Caco-2 (cell line): ENCODE results near the gene TMEM222. TPM values are rescaled to one million over a fixed set of nuclear protein-coding genes. Genes with fewer than 3 reads are reported as not detected.

Experiments
- BruUV-seq: library from RNA; stranded (reverse); fragments of 400-500 nt; replicated peaks from 2 replicates; lab custom pipeline; 2021; lab: Mats Ljungman, UMichigan
- CTCF ChIA-PET: fragments of 300-600 bp; sonication (Branson Sonifier 250); formaldehyde crosslinking; loops from one replicate; lab custom pipeline; 2022; ENCODE audit warnings: antibody characterized with exemption; lab: Charles Lee
- POLR2A ChIA-PET: fragments of 300-600 bp; sonication (Branson Sonifier 250); formaldehyde crosslinking; loops from one replicate; lab custom pipeline; 2022; ENCODE audit warnings: antibody characterized with exemption; lab: Charles Lee
- DNase-seq, 2 experiments: peaks; one replicate each; pipeline versions ENCODE4 v3.0.0 to v3.0.0-alpha.2; 2020 to 2022
- H3K27me3 ChIP-seq: replicated peaks from 2 replicates; pipeline ENCODE4 v1.6.0; 2011; ENCODE audit warnings: low read length; ENCODE audit not compliant: control insufficient read depth, insufficient read depth
- H3K36me3 ChIP-seq: 2 replicates; pipeline ENCODE4 v1.5.1; 2011; ENCODE audit warnings: low read length; ENCODE audit not compliant: control insufficient read depth, insufficient read depth
- H3K4me1 ChIP-seq: fragments of 250-450 bp; sonication (Bioruptor Pico); 2 replicates; pipeline ENCODE4 v1.5.1; 2020; ENCODE audit warnings: mild to moderate bottlenecking
- H3K4me3 ChIP-seq: 2 replicates; pipeline ENCODE4 v1.5.1; 2011; ENCODE audit warnings: low read depth, mild to moderate bottlenecking, control low read depth, low read length
- H3K9me3 ChIP-seq: fragments of 250-450 bp; sonication (Bioruptor Pico); 2 replicates; pipeline ENCODE4 v1.5.1; 2020; ENCODE audit warnings: mild to moderate bottlenecking, moderate library complexity
- H3K27ac Mint-ChIP-seq: one replicate; pipeline ENCODE4 v1.8.0; 2022; ENCODE audit warnings: mixed read lengths; ENCODE audit not compliant: unreplicated experiment
- H3K27me3 Mint-ChIP-seq: one replicate; pipeline ENCODE4 v1.8.0; 2022; ENCODE audit warnings: mixed read lengths; ENCODE audit not compliant: insufficient read depth, unreplicated experiment
- H3K36me3 Mint-ChIP-seq: one replicate; pipeline ENCODE4 v1.8.0; 2022; ENCODE audit warnings: mild to moderate bottlenecking, mixed read lengths; ENCODE audit not compliant: insufficient read depth, unreplicated experiment
- H3K4me1 Mint-ChIP-seq: one replicate; pipeline ENCODE4 v1.8.0; 2022; ENCODE audit warnings: low read depth, mixed read lengths; ENCODE audit not compliant: unreplicated experiment
- H3K4me3 Mint-ChIP-seq: one replicate; pipeline ENCODE4 v1.8.0; 2022; ENCODE audit warnings: mild to moderate bottlenecking, moderate library complexity, mixed read lengths; ENCODE audit not compliant: unreplicated experiment
- H3K9me3 Mint-ChIP-seq: one replicate; pipeline ENCODE4 v1.8.0; 2022; ENCODE audit warnings: mixed read lengths; ENCODE audit not compliant: unreplicated experiment
- CTCF ChIP-seq, 2 experiments: fragments of 200-600 bp in 1 of 2; IDR thresholded peaks; 1 replicate in 1 of 2; 2 replicates in 1 of 2; pipeline versions ENCODE4 v1.5.1 to v1.8.0; 2011 to 2022; ENCODE audit warnings: antibody characterized with exemption in 1 of 2, control low read depth in 1 of 2, inconsistent platforms in 1 of 2, low read depth in 1 of 2, low read length in 1 of 2, mild to moderate bottlenecking in 1 of 2, moderate library complexity in 1 of 2; ENCODE audit not compliant: insufficient read depth in 1 of 2, severe bottlenecking in 1 of 2, unreplicated experiment in 1 of 2
- intact Hi-C: fragments of 100-400 bp; cut with micrococcal nuclease; formaldehyde crosslinking; loops from one replicate; pipeline ENCODE4 v1.10.0; 2022; ENCODE audit not compliant: unreplicated experiment
- total RNA-seq: library from RNA; stranded (reverse); gene quantifications from 2 replicates; pipeline ENCODE4 v1.2.3, GENCODE V29; 2022

Gene TMEM222
- total RNA-seq, 1 experiment from 2014 or later, result 32.3 TPM

- Histone ChIP-seq H3K4me1 (peaks cover 11% of the 10 kb centered on the region), H3K9me3 (no peaks in the 10 kb centered on the region), H3K36me3 (no peaks in the 10 kb centered on the region), H3K27me3 (no peaks in the 10 kb centered on the region), H3K4me3 (no peak overlapping the region)
- H3K36me3 Mint-ChIP-seq, result no peaks in the 10 kb centered on the region
- DNase-seq, result peak; percentile 71 to 79
- no peak overlapping the region for H3K4me3 Mint-ChIP-seq
- H3K4me1 Mint-ChIP-seq, result peaks cover 7% of the 10 kb centered on the region
- intact Hi-C loops, result loop anchor here (10.0 kb wide), 1 partner anchor 55 kb away; no protein-coding TSS in a partner anchor
- BruUV-seq, result no TSS peak
- CTCF ChIA-PET, result interaction anchor here (0.6 to 4.0 kb wide), 12 partner anchors 9 to 426 kb away, joined by 3 to 19 read pairs (median 6); partner anchors contain the start of gene MAP3K6
- TF ChIP-seq CTCF (IDR thresholded peaks at IDR 0.05; ENCODE audit: insufficient read depth in 1 of 2, low read depth in 1 of 2, low read length in 1 of 2, severe bottlenecking in 1 of 2, unreplicated experiment in 1 of 2), result no peak
- POLR2A ChIA-PET, result interaction anchor here (0.5 kb wide), 1 partner anchor 360 kb away, joined by 3 read pairs; no protein-coding TSS in a partner anchor
- peak overlapping the region; percentile 51 for H3K27ac Mint-ChIP-seq
- no peaks in the 10 kb centered on the region for H3K27me3 Mint-ChIP-seq
- no peaks in the 10 kb centered on the region for H3K9me3 Mint-ChIP-seq
These were observed 22.3 kb upstream of the TMEM222 start for GRCh38 chr1:27299385-27300271.

- Histone ChIP-seq H3K36me3 (no peaks in the 10 kb centered on the region), H3K4me3 (no peak overlapping the region), H3K9me3 (no peaks in the 10 kb centered on the region), H3K27me3 (no peaks in the 10 kb centered on the region), H3K4me1 (peaks cover 11% of the 10 kb centered on the region)
- Mint-ChIP-seq H3K27me3 (no peaks in the 10 kb centered on the region), H3K27ac (no peak overlapping the region), H3K9me3 (no peaks in the 10 kb centered on the region), H3K36me3 (no peaks in the 10 kb centered on the region), H3K4me1 (peaks cover 7% of the 10 kb centered on the region), H3K4me3 (no peak overlapping the region)
- no TSS peak for BruUV-seq
- peak; percentile 91 to 94 for TF ChIP-seq CTCF (IDR thresholded peaks at IDR 0.05; ENCODE audit: insufficient read depth in 1 of 2, low read depth in 1 of 2, low read length in 1 of 2, severe bottlenecking in 1 of 2, unreplicated experiment in 1 of 2)
- DNase-seq, result peak; percentile 56 to 74
- intact Hi-C loops, result loop anchor here (1.0 to 10.0 kb wide), 3 partner anchors 54 to 306 kb away; no protein-coding TSS in a partner anchor
- CTCF ChIA-PET, result interaction anchor here (0.5 to 2.9 kb wide), 13 partner anchors 32 to 363 kb away, joined by 3 to 19 read pairs (median 5); partner anchors contain the start of gene MAP3K6
- POLR2A ChIA-PET, result interaction anchor here (0.5 kb wide), 1 partner anchor 359 kb away, joined by 3 read pairs; no protein-coding TSS in a partner anchor
These were observed 21.5 kb upstream of the TMEM222 start for GRCh38 chr1:27300341-27301051.

- Histone ChIP-seq H3K9me3 (no peaks in the 10 kb centered on the region), H3K36me3 (no peaks in the 10 kb centered on the region), H3K4me1 (peaks cover 11% of the 10 kb centered on the region), H3K4me3 (no peak overlapping the region), H3K27me3 (no peaks in the 10 kb centered on the region)
- Mint-ChIP-seq H3K4me3 (no peak overlapping the region), H3K36me3 (no peaks in the 10 kb centered on the region), H3K27ac (no peak overlapping the region), H3K9me3 (no peaks in the 10 kb centered on the region), H3K27me3 (no peaks in the 10 kb centered on the region), H3K4me1 (peaks cover 7% of the 10 kb centered on the region)
- ChIA-PET CTCF (interaction anchor here (0.5 to 2.9 kb wide), 13 partner anchors 31 to 362 kb away, joined by 3 to 19 read pairs (median 5); partner anchors contain the start of gene MAP3K6), POLR2A (no interaction called here)
- intact Hi-C loops, result loop anchor here (1.0 to 10.0 kb wide), 3 partner anchors 54 to 305 kb away; no protein-coding TSS in a partner anchor
- no TSS peak for BruUV-seq
- DNase-seq, result no peak
- TF ChIP-seq CTCF (IDR thresholded peaks at IDR 0.05; ENCODE audit: insufficient read depth in 1 of 2, low read depth in 1 of 2, low read length in 1 of 2, severe bottlenecking in 1 of 2, unreplicated experiment in 1 of 2), result no peak
These were observed 20.9 kb upstream of the TMEM222 start for GRCh38 chr1:27301052-27301422.
